Activated CD8-positive, alpha-beta T cell treated with anti-CD3 and anti-CD28 coated beads for 36 hours (primary cell): ENCODE data around the gene NFS1. TPM values are rescaled to one million over a fixed set of nuclear protein-coding genes. Genes with fewer than 3 reads are reported as not detected.

Experiments
- ATAC-seq: fragments of 200-7000 bp; cut with Tn5 transposase; one replicate; pipeline ENCODE4 v1.10.0; 2021; ENCODE audit warnings: mild to moderate bottlenecking, moderate library complexity
- CTCF ChIA-PET: fragments of 350-600 bp; sonication (Branson Sonifier 250); formaldehyde crosslinking; loops from one replicate; lab custom pipeline; 2021; ENCODE audit warnings: antibody characterized with exemption; lab: Charles Lee
- POLR2A ChIA-PET: fragments of 350-600 bp; sonication (Branson Sonifier 250); formaldehyde crosslinking; loops from one replicate; lab custom pipeline; 2021; ENCODE audit warnings: antibody characterized with exemption; lab: Charles Lee
- DNase-seq: peaks from one replicate; pipeline ENCODE4 v3.0.0-alpha.2; 2020
- H3K27ac Mint-ChIP-seq: one replicate; pipeline ENCODE4 v1.8.0; 2021; ENCODE audit warnings: mild to moderate bottlenecking, mixed read lengths
- H3K27me3 Mint-ChIP-seq: one replicate; pipeline ENCODE4 v1.8.0; 2021; ENCODE audit warnings: mixed read lengths
- H3K36me3 Mint-ChIP-seq: one replicate; pipeline ENCODE4 v1.8.0; 2021; ENCODE audit warnings: low read depth, mixed read lengths
- H3K4me1 Mint-ChIP-seq: one replicate; pipeline ENCODE4 v1.8.0; 2021; ENCODE audit warnings: low read depth, mixed read lengths
- H3K4me3 Mint-ChIP-seq: one replicate; pipeline ENCODE4 v1.8.0; 2021; ENCODE audit warnings: mild to moderate bottlenecking, moderate library complexity, mixed read lengths
- H3K9me3 Mint-ChIP-seq: one replicate; pipeline ENCODE4 v1.8.0; 2021; ENCODE audit warnings: mixed read lengths
- intact Hi-C: fragments of 100-400 bp; cut with micrococcal nuclease; formaldehyde crosslinking; loops from one replicate; pipeline ENCODE4 v1.10.0; 2022
- total RNA-seq, 2 experiments: library from RNA; stranded (reverse); gene quantifications; one replicate each; pipeline ENCODE4 v1.2.3, GENCODE V29; 2021
- TF ChIP-seq, protein P1 (sequence below): fragments of 200-600 bp; IDR thresholded peaks from one replicate; pipeline ENCODE4 v1.8.0; 2022; ENCODE audit warnings: antibody characterized with exemption, mild to moderate bottlenecking

The NFS1 gene
- total RNA-seq, 2 experiments from 2014 or later: 39.7 to 40.8 TPM

DNA sequence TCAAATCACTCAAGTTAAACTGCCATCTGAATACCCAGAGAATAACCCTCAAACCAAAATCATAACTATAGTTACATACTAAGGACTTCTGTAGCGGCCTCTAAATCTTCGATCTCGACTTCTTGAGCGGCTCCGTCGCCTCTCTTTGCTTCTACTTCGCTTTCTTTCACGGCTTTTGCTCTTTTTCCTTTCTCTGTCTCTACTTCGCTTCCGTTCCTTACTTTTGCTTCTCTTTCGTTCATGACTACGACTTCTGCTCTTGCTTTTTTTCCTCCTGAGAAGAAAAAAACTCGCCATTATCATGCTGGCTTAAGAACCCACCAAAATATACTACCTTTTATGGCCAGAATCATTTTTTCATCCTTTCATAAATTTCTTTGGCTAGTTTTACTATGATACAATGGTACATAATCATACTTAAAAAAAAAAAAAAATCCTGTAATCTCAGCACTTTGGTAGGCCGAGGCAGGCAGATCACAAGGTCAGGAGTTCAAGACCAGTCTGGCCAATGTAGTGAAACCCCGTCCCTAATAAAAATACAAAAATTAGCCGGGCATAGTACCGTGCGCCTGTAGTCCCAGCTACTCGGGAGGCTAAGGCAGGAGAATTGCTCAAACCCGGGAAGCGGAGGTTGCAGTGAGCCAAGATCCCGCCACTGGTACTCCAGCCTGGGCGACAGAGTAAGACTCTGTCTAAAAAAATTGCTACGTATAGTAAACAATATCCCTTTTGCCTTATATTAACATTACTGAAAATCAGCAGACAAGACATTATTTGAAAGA, 32.9 kb upstream of the NFS1 start:
- TF ChIP-seq, protein P1, sequence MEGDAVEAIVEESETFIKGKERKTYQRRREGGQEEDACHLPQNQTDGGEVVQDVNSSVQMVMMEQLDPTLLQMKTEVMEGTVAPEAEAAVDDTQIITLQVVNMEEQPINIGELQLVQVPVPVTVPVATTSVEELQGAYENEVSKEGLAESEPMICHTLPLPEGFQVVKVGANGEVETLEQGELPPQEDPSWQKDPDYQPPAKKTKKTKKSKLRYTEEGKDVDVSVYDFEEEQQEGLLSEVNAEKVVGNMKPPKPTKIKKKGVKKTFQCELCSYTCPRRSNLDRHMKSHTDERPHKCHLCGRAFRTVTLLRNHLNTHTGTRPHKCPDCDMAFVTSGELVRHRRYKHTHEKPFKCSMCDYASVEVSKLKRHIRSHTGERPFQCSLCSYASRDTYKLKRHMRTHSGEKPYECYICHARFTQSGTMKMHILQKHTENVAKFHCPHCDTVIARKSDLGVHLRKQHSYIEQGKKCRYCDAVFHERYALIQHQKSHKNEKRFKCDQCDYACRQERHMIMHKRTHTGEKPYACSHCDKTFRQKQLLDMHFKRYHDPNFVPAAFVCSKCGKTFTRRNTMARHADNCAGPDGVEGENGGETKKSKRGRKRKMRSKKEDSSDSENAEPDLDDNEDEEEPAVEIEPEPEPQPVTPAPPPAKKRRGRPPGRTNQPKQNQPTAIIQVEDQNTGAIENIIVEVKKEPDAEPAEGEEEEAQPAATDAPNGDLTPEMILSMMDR: no peak
- ATAC-seq (no peak), DNase-seq (no peak)
- Mint-ChIP-seq H3K4me3 (peak overlapping the region; percentile 26), H3K4me1 (peaks cover 54% of the 10 kb centered on the region), H3K27ac (peak overlapping the region; percentile 76), H3K9me3 (no peaks in the 10 kb centered on the region), H3K27me3 (no peaks in the 10 kb centered on the region), H3K36me3 (peaks cover 75% of the 10 kb centered on the region)
- POLR2A ChIA-PET: interaction anchor here (0.6 to 36.9 kb wide), 4 partner anchors 5 to 37 kb away, joined by 4 to 1214 read pairs (median 776); partner anchors contain the start of genes NFS1, PHF20, RBM39 and ROMO1
- CTCF ChIA-PET: interaction anchor here (1.3 to 1.5 kb wide), 2 partner anchors 17 to 19 kb away, joined by 3 to 6 read pairs; no protein-coding TSS in a partner anchor
- intact Hi-C loops: loop anchor here (5.0 kb wide), 1 partner anchor 35 kb away; the partner anchor contains the start of genes NFS1 and ROMO1

GRCh38 chr20:35731469-35731788, 32.3 kb upstream of the NFS1 start:
- peaks cover 79% of the 10 kb centered on the region for H3K36me3 Mint-ChIP-seq
- H3K27ac Mint-ChIP-seq: peak overlapping the region; percentile 76
- H3K27me3 Mint-ChIP-seq: no peaks in the 10 kb centered on the region
- intact Hi-C loops: loop anchor here (5.0 kb wide), 1 partner anchor 34 kb away; the partner anchor contains the start of genes NFS1 and ROMO1
- CTCF ChIA-PET: interaction anchor here (1.1 to 3.3 kb wide), 5 partner anchors 12 to 153 kb away, joined by 3 to 11 read pairs (median 4); partner anchors contain the start of gene PHF20
- POLR2A ChIA-PET: interaction anchor here (15.2 to 36.9 kb wide), 3 partner anchors 4 to 38 kb away, joined by 339 to 1214 read pairs (median 1214); partner anchors contain the start of genes NFS1, PHF20, RBM39 and ROMO1
- DNase-seq: no peak
- ATAC-seq: no peak
- no peak overlapping the region for H3K4me3 Mint-ChIP-seq
- peaks cover 58% of the 10 kb centered on the region for H3K4me1 Mint-ChIP-seq
- H3K9me3 Mint-ChIP-seq: no peaks in the 10 kb centered on the region
- TF ChIP-seq, protein P1: no peak

DNA sequence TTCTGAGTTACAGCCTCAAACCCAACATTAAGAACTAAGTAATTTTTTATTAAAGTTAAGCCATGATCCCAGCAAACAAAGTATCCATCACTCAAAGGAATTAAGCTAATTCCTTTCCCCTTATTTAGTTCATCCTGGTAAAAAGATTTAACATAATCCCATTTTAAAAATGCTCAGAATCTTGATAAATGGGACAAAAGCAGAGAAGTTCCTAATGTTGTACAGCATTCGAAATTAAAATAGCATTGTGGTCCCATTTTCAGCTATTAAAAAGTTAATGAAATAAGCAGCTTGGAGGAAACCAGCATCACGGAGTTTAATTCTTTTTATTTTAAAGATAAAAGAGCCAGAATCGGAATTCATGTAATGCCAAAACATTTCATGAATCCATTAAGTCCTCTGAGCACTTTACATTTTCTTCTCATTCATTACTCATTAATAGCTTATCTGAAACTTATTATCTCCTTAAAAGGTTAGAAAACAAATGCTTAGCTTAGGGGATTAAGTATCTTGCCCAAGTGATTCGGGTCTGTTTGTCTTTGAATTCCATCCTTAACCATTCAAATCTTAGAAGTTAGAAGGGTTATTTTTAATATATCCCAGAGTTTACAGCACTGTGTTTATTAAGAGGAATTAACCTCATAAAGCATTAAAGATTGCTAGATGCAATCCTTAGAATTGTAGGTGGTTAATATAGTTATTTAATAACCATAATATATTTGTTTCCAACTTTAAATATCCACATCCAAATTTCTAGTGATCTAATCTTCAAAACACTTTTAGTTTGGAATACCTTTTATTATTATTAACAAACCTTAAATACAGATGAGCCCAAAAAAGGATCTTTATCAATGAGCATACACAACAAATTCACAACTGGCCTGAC, 31.7 kb upstream of the NFS1 start:
- intact Hi-C loops: loop anchor here (5.0 kb wide), 1 partner anchor 34 kb away; the partner anchor contains the start of genes NFS1 and ROMO1
- Mint-ChIP-seq H3K36me3 (peaks cover 77% of the 10 kb centered on the region), H3K4me3 (no peak overlapping the region), H3K4me1 (peaks cover 53% of the 10 kb centered on the region), H3K27ac (no peak overlapping the region), H3K27me3 (no peaks in the 10 kb centered on the region), H3K9me3 (no peaks in the 10 kb centered on the region)
- TF ChIP-seq, protein P1: no peak
- ATAC-seq: no peak
- ChIA-PET CTCF (interaction anchor here (1.1 to 3.3 kb wide), 6 partner anchors 11 to 153 kb away, joined by 3 to 11 read pairs (median 5); partner anchors contain the start of genes PHF20 and RBM39), POLR2A (interaction anchor here (1.3 to 36.9 kb wide), 4 partner anchors 4 to 158 kb away, joined by 3 to 1214 read pairs (median 776); partner anchors contain the start of genes NFS1, PHF20, RBM39 and ROMO1)
- DNase-seq: no peak

DNA sequence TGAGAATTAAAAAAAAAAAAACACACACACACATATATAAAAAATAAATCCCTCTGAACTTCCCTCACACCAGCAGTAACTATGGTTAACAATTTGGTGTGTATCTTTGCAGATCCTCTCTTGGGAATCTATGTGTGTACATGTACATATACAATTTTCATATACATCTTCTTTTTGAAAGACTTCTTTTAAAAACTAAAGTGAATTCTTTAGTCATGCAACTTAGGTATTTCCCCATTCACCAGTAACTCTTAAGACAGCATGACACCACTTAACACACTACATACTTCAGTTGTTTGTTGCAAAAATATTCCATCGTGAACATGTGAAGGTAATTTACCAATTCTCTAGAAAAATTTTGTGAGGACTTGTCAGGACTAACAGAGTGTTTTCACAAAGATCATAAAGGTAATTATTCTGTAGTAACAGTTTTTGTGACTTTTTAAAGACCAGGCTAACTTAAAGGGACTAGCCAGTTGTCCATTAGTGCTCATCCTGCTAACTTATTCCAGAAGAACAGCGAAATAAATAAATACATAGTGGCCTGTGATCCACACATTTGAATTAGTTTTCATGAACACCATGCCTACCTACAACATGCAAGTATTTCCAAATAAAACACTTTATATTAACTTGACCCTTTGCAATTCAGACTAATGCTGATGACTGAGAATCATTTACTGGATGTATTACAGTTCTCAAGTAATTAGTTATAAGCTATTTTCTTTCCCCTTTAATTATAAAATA, 30.9 kb upstream of the NFS1 start:
- peaks cover 76% of the 10 kb centered on the region for H3K36me3 Mint-ChIP-seq

More for the DNA sequence above, 30.9 kb upstream of the NFS1 start:
- TF ChIP-seq, protein P1: no peak
- DNase-seq (no peak), ATAC-seq (no peak)
- CTCF ChIA-PET: interaction anchor here (1.1 to 3.3 kb wide), 5 partner anchors 11 to 154 kb away, joined by 3 to 11 read pairs (median 4); partner anchors contain the start of genes PHF20 and RBM39
- no peaks in the 10 kb centered on the region for H3K27me3 Mint-ChIP-seq
- H3K27ac Mint-ChIP-seq: peak overlapping the region; percentile 12
- H3K4me1 Mint-ChIP-seq: peaks cover 53% of the 10 kb centered on the region
- POLR2A ChIA-PET: interaction anchor here (1.3 to 36.9 kb wide), 4 partner anchors 3 to 157 kb away, joined by 3 to 1214 read pairs (median 776); partner anchors contain the start of genes NFS1, PHF20, RBM39 and ROMO1
- intact Hi-C loops: loop anchor here (5.0 kb wide), 1 partner anchor 33 kb away; the partner anchor contains the start of genes NFS1 and ROMO1
- H3K4me3 Mint-ChIP-seq: no peak overlapping the region
- H3K9me3 Mint-ChIP-seq: no peaks in the 10 kb centered on the region
